Astrocyte (in vitro differentiated cells and primary cell): Measurements from ENCODE around the gene NYNRIN.

Experiments
- CTCF ChIP-seq: IDR thresholded peaks from 2 replicates; pipeline ENCODE4 v1.5.1; 2011; ENCODE audit warnings: low read depth, mild to moderate bottlenecking, inconsistent platforms, low read length, moderate library complexity; ENCODE audit not compliant: insufficient read depth
- EZH2 ChIP-seq: IDR thresholded peaks from 2 replicates; pipeline ENCODE4 v1.6.1; 2012; ENCODE audit warnings: mild to moderate bottlenecking, low read length, inconsistent platforms; ENCODE audit not compliant: insufficient read depth

GRCh38 chr14:24377657-24378056 lies 21.1 kb upstream of the NYNRIN start:
- TF ChIP-seq CTCF, result no peak
- TF ChIP-seq EZH2, result no peak
